Epithelial cell of esophagus (primary cell): Measurements from ENCODE around the gene DPYD.

Source experiments
- DNase-seq: peaks from one replicate; pipeline ENCODE4 v3.0.0; 2010; ENCODE audit warnings: low read depth
- H3K4me3 ChIP-seq: 2 replicates; pipeline ENCODE4 v1.5.1; 2011; ENCODE audit warnings: mild to moderate bottlenecking, low read length, control low read depth
- CTCF ChIP-seq: IDR thresholded peaks from 2 replicates; pipeline ENCODE4 v1.5.1; 2011; ENCODE audit warnings: low read depth, mild to moderate bottlenecking, low read length, control low read depth, inconsistent platforms; ENCODE audit not compliant: insufficient read depth; ENCODE audit errors: missing control alignments

DPYD gene

GRCh38 chr1:97588772-97589171 is 332.1 kb downstream of the DPYD start:
- TF ChIP-seq CTCF: no peak
- DNase-seq: no peak
- H3K4me3 ChIP-seq: no peak overlapping the region

GRCh38 chr1:97581614-97582051 is 339.2 kb downstream of the DPYD start:
- H3K4me3 ChIP-seq: no peak overlapping the region
- DNase-seq: peak; percentile 74
- TF ChIP-seq CTCF: no peak

- no peak for DNase-seq
- no peak overlapping the region for H3K4me3 ChIP-seq
- TF ChIP-seq CTCF: no peak
These were observed 343.2 kb downstream of the DPYD start for GRCh38 chr1:97577613-97578012.

GRCh38 chr1:97573553-97573952 is 347.3 kb downstream of the DPYD start:
- H3K4me3 ChIP-seq: no peak overlapping the region
- no peak for TF ChIP-seq CTCF
- DNase-seq: no peak

- no peak for DNase-seq
- TF ChIP-seq CTCF: no peak
These were observed 348.3 kb downstream of the DPYD start for GRCh38 chr1:97572561-97572960.

GRCh38 chr1:97571760-97572159 is 349.1 kb downstream of the DPYD start:
- DNase-seq: no peak
- no peak for TF ChIP-seq CTCF
- H3K4me3 ChIP-seq: no peak overlapping the region

More at GRCh38 chr1:97572561-97572960, 348.3 kb downstream of the DPYD start:
- H3K4me3 ChIP-seq: no peak overlapping the region

- H3K4me3 ChIP-seq: no peak overlapping the region
These were observed 350.1 kb downstream of the DPYD start for GRCh38 chr1:97570691-97571090.

More at GRCh38 chr1:97570691-97571090, 350.1 kb downstream of the DPYD start:
- DNase-seq: no peak
- TF ChIP-seq CTCF: no peak
